Esophagus mucosa (tissue), 1 donor: ENCODE measurements around the gene CDON. TPM values are rescaled to one million over a fixed set of nuclear protein-coding genes. Genes with fewer than 3 reads are reported as not detected.

Experiments used
- ATAC-seq: fragments of 200-7000 bp; cut with Tn5 transposase; one replicate; pipeline ENCODE4 v1.9.1; 2020
- total RNA-seq: library from RNA; stranded (reverse); gene quantifications from one replicate; pipeline ENCODE4 v1.2.4, GENCODE V29; 2023
- donor health status: DM: yes; HTN: yes; CAD: no.

The CDON gene
- total RNA-seq, 1 donor from 2014 or later: 2.4 TPM

DNA sequence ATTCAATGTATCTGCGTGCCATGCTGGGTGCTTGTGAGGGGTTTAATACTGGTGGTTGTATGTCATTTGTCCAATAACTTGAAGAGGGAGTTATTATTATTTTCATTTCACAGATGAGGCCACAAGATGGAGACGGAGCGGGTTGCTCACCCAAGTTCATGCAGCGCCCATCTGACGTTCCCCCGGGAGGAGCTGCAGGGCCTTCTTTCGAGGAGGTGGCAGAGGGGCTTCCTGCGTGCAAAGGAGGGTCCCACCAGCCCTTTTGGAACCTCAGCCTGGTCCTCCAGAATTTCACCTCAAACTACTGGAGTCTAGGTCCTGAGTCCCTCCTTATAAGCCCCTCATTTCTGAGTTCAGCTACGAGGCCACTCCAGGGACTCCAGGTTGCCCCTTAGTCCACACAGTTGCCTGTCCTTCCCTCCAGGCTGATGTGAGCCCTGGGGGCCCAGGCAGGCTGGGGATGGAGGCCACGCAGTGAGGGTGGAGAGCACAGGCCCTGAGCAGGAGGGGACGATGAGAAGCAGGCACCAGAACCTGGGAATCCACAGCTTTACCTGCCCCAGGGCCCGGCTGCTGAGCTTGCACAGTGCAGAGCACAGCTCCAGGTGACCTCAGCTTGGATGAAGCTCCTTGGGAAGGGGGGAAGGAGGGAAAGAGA lies 119.8 kb downstream of the CDON start:
- ATAC-seq: no peak

DNA sequence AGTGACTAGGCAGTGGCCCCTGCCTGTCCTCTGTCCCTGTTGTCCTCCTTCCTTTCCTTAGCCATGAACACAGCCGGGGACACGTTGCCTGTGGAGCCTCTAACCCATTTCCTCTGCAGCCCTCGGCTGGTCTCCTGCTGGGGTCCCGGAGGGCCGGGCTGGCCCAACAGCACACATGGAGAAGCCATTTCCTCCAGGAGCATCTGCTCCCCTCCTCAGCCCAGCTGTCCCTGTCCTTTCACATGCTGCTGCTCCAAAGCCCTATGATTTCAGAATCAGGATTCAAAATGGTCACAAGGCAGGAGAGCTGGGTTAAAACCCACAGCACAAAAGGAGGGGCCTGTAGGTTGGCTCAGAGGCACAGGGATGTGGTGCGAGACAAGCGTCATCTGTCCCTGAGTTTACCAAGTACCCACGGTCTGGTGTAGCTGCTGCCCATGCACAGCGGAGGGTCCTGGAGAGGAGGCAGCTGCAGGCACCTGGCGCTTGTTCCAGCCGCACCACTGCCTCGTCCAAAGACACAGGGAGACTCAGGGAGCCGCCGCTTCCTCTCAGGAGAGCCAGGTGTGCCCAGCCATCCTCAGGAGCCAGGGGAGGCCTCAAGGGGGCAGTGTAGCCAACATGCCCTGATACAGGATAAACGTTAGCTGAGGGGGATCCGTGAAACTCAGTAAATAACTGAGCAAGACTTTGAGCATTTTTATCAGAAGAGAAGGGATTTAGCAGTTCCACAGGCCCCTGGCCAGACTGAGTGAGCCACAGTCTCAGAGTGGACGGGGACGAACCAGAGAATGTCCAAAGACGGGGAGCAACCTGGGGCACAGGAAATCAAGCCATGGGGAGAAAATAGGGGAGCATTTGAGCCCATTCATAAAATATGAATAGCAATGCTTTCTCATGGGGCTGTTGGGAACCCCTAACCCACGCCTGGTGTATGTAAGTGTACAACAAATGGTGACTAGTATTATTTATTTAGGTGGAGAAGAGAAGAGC lies 120.8 kb downstream of the CDON start:
- ATAC-seq: peak; percentile 74

DNA sequence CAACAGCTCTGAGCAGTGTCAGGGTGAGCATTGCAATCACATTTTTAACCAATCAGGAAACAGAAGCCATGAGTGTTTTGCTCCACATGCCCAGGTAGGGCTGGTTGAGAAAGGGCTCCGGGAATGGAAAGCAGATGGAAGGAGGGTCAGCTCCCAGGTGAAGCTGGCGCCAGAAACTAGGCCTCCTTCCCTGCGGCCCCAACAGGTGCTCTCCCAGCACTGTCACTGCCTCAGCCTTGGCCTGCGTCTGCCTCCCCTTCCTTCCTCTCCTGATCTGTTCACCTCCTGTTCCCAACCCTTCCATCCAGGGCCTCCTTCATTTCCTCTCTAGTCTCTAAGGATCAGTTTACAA lies 121.4 kb downstream of the CDON start:
- no peak for ATAC-seq

DNA sequence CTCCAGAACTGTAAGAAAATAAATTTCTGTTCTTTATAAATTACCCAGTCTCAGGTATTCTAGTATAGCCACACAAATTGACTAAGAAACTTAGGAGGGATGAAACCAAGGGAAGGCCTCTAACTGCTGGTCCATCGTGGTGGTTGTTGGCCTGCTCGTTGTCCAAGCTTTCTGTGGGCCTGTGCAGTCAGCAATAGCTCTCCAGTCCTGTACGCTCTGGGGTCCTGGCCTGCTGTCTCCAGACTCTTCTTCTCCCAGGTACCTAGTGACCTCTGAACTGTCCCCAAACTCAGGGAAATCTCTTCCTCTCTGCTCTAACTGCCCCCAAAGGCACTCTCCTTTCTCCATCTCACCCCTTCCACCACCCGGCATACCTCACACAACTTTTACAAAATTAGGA lies 122.5 kb downstream of the CDON start:
- no peak for ATAC-seq

DNA sequence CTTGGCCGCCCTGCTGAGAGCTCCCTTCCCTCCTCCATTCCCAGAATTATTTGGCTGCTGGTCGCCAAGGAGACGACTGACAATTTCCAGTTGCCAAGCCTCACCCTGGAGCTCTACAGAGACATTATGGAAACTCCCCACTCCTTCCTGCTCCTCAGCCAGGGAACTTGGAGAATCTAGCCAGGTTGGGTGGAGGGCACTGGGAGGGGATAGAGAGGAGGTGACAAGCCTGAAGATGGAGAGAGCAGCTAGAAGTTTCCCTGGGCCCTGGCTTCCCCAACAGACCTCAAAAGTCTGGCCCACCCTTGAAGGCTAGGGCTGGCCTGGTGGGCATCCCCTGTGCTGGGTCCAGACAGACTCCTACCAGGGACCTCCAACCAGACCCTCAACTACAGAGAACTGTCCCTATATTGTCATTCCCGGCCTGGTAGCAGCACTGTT lies 123.6 kb downstream of the CDON start:
- no peak for ATAC-seq

DNA sequence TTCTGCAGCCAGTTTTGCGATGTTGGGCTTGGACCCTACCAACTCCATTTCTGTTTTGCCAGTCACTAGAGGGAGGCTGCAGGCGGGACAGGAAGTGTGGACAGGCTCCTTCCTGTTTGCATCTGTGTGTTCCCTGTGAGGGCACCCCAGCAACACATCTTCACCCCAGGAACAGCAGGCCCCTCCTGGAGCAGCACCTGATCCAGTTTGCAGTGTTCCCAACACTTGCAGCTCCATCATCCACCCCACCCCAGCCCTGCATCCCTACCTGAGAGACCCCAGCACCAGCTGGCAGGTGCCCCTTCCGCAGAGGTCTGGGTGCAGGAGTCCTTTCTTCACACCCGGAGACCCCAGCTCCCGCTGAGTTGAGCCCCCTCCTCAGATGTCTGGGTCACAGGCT lies 124.2 kb downstream of the CDON start:
- ATAC-seq: no peak

DNA sequence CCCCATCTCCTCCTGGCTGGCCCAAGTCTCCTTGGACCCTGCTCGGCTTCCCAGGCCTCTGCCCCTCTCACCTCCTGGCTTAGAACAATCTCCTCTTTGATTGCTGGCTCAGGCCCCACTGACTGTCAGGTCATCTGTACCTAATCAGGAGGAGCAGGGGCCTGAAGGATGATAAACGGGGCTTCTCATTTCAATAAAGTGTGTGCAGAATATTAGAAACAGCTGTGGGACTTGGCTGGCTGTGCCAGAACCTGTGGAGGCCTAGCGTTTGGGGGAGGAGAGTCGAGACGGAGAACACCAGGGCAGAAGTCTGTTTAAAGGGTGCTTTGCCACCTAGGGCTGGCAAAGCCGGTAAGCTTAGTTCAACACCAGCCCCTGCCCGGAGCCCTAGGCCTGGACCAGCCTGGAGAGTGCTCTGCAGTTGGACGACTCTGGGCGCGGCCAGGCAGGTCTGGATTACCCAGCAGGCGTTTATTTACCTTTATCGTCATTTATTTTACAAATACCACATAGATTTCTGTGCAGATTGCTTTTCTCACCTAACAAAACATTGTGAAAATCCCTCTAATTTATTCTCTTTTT lies 127.0 kb downstream of the CDON start:
- ATAC-seq: no peak

DNA sequence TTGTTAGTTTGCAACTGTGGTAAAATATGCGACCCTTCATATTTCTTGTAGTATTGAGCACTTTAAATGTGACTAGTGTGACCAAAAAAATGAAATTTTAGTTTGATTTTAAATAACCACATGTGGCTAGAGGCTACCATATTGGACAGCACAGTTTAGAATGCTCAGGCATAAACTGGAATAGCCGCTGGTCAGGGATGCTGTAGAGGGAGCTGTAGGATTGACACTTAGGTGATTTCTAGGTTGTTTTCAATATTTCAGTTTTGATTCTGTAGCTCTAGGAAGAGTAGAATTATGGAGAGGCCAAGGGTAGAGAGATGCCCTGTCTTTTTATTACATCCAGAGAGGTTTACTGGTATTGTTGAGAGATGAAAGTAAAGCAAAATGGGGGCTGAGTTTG lies 127.6 kb downstream of the CDON start:
- ATAC-seq: no peak

DNA sequence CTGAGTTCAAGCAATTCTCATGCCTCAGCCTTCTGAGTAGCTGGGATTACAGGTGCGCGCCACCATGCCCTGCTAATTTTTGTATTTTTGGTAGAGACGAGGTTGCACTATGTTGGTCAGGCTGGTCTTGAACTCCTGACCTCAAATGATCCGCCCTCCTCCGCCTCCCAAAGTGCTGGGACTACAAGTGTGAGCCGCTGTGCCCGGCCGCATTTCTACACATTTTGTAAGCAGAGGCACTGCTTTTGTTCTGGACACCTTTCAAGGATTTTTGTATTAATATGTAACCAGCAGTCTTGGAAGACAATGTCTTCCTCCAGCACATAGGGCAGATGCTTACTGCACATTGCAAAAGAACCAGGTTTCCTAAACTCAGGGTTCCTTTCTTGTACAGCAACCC lies 128.2 kb downstream of the CDON start:
- no peak for ATAC-seq

DNA sequence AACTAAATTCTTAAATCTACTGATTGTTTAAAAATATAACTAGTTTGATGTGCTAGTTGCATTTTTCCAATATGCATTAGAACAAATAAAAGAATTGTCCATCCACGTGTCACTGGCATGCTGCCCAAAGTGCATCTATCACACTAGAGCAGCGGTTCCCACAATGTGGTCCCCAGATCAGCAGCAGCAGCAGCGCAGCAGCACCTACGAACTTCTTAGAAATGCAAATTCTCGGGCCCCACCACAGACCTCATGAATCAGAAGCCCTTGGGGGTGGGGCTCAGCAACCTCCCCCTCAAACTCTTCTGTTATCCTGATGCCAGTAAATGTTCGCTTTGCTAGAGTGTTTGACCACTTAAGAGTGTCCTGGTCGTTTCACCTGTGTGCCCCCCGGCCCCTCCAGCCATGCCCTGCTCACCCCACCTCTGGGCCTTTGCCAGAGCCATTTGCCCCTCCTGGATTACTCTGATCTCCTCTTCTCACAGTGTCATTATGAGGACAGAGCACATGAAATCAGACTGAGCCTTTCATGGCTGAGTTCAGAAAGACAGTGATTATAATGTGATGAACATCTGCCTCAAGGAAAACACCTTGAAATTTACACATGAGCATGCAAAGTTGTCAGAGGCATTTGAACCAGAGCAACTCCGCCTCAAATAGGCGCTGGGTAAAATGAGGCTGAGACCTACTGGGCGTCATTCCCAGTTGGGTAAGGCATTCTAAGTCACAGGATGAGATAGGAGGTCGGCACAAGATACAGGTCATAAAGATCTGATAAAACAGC lies 129.4 kb downstream of the CDON start:
- no peak for ATAC-seq

DNA sequence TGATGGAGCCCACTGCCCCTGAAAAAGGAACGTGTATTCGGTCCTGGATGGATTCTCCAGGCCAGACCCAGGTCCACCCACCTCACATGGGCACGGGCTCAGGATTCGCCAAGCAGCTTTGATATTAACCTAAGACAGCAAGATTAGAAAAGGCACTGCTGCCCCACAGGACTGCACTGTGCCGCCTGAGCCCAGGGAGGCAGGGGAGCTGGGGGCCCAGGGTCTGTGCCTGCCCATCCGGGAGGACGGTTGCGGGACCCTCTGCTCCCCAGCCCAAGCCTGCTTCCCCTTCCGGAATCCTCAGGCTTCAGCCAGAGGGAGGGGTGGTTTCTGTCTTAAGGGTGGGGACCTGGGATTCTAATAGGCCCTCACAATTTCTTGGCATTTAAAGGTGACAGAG lies 130.4 kb downstream of the CDON start:
- no peak for ATAC-seq

DNA sequence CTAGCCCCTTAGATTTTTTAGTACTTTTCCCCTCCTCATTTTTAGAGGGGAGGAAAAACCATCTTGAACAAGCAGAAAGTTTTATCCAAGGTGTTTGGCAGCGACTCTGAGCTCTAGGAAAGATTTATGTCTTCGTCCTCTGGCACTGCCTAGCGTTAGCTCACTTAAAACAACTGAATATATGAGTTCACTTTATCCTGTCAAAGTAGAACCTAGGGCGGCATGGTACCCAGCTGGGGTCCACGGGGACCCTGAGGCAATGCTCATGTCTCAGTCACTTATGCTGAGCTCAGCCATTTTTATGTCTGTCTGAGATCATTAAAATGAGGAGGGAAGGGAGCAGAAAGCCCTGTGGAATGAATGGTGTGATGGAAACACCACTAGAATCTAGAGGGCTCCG lies 131.0 kb downstream of the CDON start:
- no peak for ATAC-seq

DNA sequence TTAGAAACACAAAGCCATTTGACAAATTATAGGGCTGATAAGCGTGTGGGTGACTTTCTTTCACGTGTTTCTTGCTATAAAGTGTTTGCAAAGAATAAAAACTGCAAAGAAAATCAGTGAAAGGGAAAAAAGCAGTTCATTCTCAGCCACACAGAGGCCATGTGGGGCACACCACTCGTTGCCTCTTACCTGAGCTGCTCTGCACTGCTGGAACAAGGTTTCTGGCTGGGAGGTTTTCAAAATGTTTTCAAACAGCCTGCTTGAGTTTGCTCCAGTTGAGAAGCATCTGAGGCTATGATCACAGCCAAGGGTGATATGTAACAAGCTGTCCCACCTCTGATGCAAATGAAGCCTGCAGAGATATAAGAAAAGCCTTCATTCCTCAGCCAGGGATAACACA lies 131.6 kb downstream of the CDON start:
- ATAC-seq: no peak

DNA sequence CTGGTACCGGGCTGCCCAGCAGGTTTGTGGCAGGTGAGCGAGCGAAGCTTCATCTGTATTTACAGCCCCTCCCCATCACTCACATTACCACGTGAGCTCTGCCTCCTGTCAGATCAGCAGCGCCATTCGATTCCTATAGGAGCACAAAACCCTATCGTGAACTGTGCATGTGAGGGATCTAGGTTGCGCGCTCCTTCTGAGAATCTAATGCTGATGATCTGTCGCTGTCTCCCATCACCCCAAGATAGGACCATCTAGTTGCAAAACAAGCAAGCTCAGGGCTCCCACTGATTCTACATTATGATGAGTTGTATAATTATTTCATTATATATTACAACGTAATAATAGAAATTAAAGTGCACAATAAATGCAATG lies 132.6 kb downstream of the CDON start:
- ATAC-seq: no peak

DNA sequence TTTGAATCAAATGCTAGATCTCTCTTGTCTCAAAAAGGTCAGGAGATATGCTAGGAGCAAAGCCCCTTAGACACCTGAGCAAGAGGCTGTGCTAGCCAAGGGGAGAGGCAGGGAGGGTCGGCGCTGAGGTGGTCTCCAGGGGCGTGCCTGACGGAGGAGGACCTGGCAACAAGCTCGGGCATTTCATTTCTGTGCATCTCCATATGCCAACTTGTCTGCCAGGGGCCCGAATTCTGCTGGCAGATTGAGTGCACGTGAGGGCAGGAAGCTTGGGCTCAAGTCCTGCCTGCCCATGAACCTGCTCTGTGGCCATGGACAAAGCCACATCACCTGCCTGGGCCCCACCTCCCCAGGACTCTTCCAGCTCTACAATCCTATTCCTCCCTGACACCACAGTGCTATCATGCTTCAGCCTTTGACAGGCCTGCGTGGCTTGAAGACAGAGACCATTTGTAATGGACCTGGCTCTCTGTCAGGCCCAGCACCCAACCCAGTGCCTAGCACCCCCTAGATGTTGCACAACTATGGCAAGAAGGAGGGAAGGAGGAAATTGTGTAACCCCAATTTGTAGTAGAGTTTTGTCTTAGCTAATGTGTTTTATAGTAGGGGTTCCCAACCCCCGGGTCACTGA lies 133.1 kb downstream of the CDON start:
- ATAC-seq: no peak

DNA sequence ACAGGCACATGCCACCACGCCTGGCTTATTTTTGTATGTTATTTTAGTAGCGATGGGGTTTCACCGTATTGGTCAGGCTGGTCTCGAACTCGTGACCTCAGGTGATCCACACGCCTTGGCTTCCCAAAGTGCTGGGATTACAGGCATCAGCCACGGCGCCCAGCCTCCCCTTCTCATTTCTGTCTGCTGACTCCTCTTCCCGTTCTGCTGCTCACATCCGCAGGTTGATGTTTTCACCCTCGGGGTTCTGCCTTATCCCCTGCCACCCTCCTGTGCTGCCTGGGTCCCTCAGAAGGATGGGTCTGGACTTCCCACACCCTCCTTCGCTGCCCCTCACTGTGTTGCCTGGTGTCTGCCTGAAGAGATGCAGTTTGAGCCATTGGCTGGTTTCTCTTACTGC lies 136.0 kb downstream of the CDON start:
- no peak for ATAC-seq

DNA sequence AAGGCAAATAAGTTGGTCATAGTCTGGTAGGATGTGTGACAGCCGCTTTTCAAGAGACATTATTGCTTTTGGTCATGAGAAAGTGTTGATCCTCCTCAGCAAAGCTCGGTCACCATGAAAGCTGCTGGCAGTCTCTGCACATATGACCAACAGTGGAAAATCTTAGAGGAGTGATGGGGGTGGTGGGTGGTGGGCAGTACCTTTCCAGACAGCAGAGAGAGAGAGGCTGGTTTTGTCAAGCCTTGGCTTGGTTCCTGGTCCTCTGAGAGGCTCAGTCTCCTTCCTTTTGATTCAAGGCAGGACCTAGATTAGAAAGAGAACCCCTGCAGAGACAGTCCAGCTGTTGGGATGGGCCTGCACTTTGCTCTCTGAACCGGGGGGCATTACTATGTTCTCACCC lies 136.9 kb downstream of the CDON start:
- no peak for ATAC-seq

DNA sequence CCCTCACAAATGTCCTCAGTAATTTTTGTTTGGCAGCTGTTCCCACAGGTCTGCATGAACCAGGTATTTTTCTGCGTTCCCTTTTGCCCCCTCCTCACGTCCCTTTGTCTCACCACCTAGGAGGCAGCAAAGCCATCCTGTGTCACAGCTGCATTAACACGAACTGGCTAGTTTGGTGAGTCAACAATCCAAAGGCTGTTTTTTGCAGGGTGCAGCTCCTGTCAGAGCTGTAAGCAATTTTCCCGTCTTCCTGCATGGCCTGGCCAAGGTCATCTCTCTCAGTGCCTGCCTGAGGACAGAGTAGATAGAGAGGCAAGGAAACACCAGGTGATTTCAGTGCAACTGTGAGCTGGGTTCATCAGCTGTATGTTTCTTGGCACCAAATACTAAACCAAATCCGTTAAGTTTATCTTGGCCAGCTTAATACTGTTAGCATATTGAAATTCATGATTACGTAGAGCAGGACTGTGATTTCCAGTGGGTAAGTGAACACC lies 137.4 kb downstream of the CDON start:
- no peak for ATAC-seq

DNA sequence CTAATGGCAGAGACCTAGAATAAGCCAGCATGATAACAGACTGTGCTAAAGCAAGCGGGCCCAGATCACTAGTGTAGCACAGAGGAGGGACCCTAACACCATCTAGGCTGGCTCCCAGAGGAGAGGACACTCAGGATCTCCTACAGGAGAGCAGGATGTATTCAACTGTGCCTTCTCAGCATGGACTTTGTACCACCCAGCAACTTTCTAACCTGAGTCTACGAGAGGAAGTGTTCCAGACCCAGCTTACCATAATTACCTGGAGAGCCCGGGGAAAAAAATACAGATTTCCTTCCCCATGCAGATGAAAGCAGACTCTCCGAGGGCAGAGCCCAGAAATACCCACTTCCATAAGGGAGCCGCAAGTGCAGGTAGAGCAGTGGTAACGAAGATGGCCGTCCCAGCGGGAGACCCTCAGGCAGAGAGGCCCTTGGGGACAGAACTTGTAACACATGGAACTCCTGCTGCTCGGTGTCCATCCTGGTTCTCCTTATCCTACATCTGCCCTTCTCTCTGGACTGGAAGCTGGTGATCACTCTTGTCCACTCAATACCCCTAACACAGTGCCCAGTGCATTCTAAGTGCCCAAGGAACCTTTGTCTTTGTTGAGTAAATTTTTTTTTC lies 138.2 kb downstream of the CDON start:
- no peak for ATAC-seq

DNA sequence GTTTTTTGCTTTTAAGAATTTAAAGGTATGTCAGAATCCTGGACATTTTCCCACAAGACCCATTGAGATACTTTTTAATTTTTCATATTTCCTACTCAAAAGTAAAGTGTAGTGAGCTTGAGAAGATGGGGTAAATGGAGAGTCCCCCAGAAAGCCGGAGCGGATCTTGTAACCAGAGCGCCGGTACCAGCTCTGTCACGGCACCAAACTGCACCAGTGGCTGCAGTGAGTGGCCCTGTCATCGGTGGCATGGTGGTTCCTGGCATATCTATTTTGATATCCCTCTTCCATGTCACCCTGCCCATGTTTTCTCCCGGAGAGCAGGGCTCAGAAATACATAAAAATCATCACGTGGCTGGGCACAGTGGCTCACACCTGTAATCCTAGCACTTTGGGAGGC lies 139.0 kb downstream of the CDON start:
- no peak for ATAC-seq

DNA sequence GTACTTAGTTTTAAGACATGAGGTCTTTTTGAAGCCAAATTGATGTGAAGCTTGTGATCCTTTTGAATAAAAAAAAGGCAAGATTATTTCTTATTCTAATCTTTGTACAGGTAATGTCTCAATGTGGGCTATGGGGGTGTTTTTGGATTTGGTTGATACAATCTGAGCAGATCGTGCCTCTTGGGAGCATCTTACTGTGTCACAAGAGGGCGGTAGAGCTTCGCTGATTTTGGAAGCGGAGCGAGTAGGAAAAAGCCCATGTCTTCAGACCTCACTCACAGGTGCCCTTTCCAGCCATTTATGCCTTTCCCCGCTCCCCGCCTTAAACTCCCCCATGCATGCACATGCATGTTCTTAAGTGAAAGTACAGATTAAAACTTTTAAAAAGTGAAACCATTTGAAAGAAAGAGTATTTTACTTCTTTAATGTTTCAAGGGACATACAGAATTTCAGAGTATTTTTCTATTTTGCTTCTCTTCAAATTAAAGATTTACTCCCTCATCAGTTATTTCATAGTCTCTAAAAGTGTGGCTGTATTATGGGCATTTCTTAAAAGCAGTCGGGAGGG lies 139.6 kb downstream of the CDON start:
- ATAC-seq: peak; percentile 77
